B cell (primary cell): ENCODE data around the gene TLL2.

Source experiments
- EZH2 ChIP-seq: IDR thresholded peaks from 2 replicates; pipeline ENCODE4 v1.6.1; 2012; ENCODE audit warnings: borderline replicate concordance, low read depth, mild to moderate bottlenecking, moderate library complexity, low read length; ENCODE audit not compliant: insufficient read depth, poor library complexity, severe bottlenecking
- TF ChIP-seq, protein P1 (sequence below): fragments of 200-600 bp; IDR thresholded peaks from one replicate; pipeline ENCODE4 v1.8.0; 2022; ENCODE audit warnings: antibody characterized with exemption, mild to moderate bottlenecking

DNA sequence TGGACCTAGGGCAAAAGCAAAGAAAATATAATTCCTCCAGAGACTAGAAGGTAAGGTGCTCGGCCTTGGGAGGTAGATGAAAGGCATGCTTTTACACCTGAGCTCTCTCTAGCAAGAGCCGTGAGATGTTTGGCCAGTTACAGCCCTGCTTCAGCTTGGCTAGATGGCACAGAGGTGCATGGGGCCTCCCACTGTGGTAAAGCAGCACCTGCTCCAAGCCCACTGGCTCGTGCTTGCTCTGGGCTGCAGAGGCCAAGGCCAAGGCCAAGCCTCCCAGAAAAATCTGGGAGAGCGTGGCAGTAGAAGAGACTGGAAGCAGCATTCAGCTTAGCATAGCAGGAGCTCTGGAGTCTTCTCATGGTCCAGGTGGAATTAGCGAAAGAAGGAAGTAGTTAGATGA, 123.9 kb downstream of the TLL2 start:
- TF ChIP-seq, protein P1, sequence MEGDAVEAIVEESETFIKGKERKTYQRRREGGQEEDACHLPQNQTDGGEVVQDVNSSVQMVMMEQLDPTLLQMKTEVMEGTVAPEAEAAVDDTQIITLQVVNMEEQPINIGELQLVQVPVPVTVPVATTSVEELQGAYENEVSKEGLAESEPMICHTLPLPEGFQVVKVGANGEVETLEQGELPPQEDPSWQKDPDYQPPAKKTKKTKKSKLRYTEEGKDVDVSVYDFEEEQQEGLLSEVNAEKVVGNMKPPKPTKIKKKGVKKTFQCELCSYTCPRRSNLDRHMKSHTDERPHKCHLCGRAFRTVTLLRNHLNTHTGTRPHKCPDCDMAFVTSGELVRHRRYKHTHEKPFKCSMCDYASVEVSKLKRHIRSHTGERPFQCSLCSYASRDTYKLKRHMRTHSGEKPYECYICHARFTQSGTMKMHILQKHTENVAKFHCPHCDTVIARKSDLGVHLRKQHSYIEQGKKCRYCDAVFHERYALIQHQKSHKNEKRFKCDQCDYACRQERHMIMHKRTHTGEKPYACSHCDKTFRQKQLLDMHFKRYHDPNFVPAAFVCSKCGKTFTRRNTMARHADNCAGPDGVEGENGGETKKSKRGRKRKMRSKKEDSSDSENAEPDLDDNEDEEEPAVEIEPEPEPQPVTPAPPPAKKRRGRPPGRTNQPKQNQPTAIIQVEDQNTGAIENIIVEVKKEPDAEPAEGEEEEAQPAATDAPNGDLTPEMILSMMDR = no peak
- TF ChIP-seq EZH2 = no peak
